Measurements from ENCODE around the gene HOXD10.

Gene HOXD10

GRCh38 chr2:176096243-176096985 lies 20.2 kb upstream of the HOXD10 start:
- peak; percentile 42 for DNase-seq

- peak; percentile 93 for DNase-seq
Measured at GRCh38 chr2:176096986-176097819, 19.4 kb upstream of the HOXD10 start.

DNA sequence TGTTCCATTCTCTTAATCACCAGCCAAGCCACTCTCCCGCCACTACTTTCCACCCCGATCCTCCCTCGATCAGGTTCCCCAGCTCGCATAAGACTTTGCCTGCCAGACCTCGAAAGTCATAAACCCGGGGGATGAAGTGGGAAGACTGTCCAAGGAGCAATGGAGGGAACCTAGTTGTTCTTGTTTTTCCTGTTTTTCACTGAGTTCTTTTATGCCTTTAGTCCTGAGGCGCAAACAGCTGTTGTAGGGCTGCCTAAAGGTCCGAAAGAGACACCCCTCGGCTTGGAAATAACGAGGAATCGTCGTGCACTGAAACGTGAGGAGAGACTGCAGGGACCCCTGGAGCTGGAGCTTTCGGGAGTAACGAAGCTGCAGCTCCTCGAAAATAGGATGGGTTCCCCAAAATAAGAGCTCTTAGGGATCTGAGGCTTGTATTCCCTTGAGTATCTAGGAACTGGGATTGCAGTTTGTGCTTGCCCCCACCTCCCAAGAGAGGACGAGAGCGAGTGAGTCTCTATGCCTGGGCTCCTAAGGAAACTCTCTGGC lies 18.7 kb upstream of the HOXD10 start:
- no peak for DNase-seq

DNA sequence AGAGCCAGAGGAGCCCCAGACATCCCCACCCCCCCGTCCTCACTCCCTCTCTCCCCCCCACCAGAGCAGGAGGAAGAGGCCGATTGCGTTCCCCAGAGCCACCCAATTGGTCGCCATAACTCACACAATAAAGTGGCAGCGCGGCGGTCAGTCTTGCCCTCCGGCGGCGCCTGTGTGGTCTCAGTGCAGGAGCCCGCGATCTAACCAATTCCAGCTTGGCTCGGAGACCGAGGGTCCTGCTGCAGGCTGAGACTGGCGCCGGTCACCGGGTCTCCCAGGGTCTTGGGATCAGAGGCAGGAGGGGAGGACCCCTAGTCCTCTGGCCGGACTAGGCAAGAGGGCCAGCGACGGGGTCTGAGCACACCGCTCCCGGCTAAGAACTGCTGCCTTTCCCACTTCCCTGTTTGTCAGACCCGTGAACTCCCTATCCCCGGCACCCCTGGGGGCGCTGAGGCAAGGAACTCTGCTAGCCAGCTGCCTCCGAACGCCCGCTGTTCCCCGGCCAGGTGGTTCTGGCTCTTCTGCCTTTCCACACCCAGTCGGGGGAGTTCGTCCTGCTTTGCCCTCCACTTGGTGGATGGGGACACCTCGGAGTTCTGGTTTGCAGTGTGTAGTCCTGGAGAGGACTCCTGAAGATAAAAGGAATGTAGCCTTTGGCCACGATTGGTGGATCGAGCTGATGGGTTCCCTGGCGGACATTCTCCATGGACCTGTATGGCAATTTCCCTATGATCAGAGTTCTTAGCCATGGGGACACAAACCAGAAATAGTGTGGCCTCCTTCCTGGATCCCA lies 18.0 kb upstream of the HOXD10 start:
- peak; percentile 59 for DNase-seq

DNA sequence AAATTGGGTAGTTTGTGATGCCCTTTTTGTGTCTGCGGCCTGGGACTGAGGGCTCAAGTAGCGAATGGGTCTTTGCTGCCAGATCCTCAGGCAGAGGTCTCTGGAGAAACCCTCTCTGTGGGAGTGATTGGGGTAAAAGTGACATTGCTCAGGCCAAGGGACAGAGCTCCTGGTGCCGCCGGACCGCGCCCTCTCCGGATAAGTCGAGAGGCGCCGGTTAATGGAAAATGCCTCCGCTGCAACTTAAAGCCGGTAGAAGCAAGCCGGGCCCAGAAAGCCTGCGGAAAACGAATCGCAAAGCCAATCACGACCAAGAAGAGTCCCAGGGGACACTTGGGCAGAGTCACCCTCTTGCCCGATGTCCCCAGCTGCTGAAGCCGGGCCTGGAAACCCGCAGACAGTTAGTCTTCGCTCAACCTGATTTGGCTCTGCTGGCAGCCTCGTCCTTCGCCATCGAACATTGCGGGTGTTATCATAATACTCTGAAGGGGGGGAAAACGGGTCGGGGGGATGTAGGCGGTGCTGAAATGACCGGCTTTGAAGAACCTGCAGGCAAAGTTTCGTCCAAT lies 17.3 kb upstream of the HOXD10 start:
- no peak for DNase-seq

DNA sequence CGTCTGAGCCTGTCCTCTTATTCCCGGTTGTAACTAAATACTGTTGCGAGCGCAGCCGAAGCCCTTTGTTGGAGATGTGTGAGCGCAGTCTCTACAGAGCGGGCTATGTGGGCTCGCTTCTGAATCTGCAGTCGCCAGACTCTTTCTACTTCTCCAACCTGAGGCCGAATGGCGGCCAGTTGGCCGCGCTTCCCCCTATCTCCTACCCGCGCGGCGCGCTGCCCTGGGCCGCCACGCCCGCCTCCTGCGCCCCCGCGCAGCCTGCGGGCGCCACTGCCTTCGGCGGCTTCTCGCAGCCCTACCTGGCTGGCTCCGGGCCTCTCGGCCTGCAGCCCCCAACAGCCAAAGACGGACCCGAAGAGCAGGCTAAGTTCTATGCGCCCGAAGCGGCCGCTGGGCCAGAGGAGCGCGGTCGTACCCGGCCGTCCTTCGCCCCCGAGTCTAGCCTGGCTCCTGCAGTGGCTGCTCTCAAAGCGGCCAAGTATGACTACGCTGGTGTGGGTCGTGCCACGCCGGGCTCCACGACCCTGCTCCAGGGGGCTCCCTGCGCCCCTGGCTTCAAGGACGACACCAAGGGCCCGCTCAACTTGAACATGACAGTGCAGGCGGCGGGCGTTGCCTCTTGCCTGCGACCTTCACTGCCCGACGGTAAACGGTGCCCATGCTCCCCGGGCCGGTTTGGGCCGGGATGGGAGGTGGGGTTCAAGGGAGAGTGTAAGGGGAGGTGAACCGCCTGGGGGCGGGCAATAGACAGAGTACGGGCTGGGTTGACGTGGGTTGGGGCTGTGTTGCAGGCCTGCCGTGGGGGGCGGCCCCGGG lies 16.6 kb upstream of the HOXD10 start, which contains the start of gene HOXD12:
TSS of gene HOXD12 (plus strand) at position 68 of the 819 bp plus-strand sequence. CDS start at position 75, 7 bp downstream.
- DNase-seq = no peak

DNA sequence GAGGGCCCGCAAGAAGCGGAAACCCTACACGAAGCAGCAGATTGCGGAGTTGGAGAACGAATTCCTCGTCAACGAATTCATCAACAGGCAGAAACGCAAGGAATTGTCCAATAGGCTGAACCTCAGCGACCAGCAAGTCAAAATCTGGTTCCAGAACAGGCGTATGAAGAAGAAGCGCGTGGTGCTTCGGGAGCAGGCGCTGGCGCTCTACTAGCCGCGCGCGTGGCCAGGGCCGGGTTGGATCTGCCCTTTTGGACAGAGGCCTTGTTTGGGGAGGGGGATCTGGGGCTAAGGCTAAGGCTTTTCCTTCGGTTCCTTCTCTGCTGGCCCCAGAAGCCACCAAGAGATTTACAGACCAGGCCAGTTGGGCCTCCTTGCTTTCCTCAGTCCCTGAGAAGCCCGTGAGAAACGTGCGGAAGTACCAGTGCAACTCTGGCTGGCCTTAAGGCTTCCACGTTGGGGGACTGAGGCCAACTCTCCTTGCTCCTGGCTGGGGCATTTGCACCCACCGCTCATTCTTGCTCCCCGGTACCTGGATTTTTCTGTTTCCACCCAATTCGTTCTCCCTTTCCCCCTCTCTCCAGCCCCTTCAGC lies 15.9 kb upstream of the HOXD10 start:
- DNase-seq = no peak

- no peak for DNase-seq
Measured at GRCh38 chr2:176101216-176101830, 15.3 kb upstream of the HOXD10 start.

DNA sequence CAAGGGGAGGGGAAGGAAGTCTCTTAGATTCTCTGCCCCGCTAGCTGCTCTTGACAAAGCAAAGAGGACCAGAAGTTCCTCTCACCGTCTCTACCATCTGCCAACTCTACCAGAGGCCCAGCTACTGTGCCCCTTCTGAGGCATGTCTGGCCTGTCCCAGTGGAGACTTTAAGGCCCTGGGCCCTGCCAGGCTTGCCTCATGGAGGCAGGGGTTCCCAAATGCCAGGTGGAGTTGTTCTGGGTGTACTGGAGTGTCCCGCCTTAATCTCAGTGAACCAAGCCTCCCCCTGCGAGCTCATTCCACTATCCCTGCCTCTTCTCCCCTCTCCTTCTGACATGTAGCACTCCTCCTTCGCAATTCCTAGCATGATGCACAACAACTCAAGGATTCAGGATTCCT lies 14.7 kb upstream of the HOXD10 start:
- no peak for DNase-seq

- DNase-seq = no peak
Measured at GRCh38 chr2:176102309-176102866, 14.2 kb upstream of the HOXD10 start.

DNA sequence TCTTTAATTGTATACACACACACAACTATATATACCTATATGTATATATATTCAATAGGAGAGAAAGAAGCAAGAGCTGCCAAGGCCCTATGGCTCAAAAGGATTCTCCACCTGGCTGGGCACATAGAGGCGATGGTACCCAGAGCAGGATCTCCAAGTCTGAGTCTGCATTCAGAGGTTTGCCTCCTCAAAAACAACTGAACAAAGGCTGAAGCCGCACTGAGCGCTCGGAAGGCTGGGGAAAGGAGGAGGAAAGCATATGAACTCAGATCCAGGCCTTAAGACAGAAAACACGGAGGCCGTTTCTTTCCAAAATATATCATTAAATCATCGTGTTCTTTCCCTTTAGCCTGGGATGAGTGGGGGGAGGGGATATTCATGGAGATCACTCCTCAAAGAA lies 13.4 kb upstream of the HOXD10 start:
- no peak for DNase-seq

GRCh38 chr2:176103742-176104315 lies 12.7 kb upstream of the HOXD10 start:
- no peak for DNase-seq

- DNase-seq = peak; percentile 44
Measured at GRCh38 chr2:176104316-176105077, 12.1 kb upstream of the HOXD10 start.

GRCh38 chr2:176105078-176105729 lies 11.4 kb upstream of the HOXD10 start:
- DNase-seq = peak; percentile 38

- DNase-seq = no peak
Measured at GRCh38 chr2:176105730-176106580, 10.6 kb upstream of the HOXD10 start.

DNA sequence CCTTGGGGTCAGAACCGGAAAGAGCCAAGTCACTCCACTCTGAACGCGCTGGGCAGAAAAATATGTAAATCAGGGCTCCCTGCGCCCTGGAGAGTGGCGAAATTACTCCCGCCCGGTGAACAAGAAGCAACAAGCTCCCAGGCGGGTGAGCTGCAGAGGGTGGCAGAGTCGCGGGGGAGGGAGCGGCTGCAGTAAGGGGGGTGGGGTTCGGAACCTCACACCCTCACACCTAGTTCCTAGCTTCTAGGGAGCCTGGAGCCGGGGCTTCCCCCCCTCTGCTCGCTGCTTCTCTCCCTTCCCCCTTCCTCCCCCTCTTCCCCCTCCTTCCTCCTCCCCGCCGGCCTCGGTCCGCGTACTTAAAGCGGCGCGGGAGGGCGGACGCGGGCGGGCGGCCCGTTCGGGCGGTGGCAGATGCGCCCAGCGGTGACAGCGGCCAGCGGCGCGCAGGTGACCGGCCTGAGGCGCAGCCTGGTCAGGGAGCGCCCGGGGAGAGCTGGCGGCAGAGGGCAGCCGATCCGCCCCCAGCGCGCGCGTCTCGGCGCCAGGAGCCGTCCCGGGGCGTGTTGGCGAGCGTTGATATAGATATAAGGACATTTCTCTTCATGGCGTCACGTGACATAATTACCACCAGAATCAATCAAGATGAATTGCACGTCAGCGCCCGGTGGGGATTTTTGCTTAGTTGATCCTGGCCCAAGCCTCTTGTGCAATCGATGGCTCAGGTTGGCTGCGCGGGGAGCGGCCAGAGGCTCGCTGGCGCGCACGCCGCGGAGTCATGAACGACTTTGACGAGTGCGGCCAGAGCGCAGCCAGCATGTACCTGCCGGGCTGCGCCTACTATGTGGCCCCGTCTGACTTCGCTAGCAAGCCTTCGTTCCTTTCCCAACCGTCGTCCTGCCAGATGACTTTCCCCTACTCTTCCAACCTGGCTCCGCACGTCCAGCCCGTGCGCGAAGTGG lies 9.7 kb upstream of the HOXD10 start, which contains the start of gene HOXD11:
TSS of gene HOXD11 (plus strand) at position 700 of the 959 bp plus-strand sequence. CDS start at position 776, 76 bp downstream.
- DNase-seq = peak; percentile 84

Measured in DMS53 (cell line).